ENCODE results near the gene ADCK2. TPM values are rescaled to one million over a fixed set of nuclear protein-coding genes. Genes with fewer than 3 reads are reported as not detected.
"Not testable (repeated sequence)": the region's sequence is repeated elsewhere in the genome, so short reads cannot be mapped to it uniquely, and the experiment has no call there.

ADCK2 gene
- total and polyA plus RNA-seq, 5 donors = 11.7 to 17.9 (median 14.8) TPM

DNA sequence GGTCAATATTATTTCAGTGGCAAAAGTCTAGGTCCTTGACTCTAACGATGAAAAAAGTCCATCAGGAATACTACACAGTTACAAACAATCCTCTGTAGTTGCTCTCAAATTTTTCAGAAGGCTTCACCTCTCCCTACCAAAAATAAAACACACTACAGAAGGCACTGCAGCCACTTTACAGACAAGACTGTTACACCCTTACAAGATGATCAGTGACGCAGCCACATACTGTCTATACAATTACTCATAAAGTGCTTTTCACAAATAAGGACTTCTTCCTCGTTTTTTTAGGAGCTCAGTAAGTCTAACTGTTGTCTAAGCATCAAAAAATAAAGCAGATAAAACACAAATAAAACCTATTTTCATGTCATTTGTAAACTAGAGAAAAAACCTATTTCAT, 50.8 kb downstream of the ADCK2 start:
- H3K4me3 ChIP-seq (ENCODE audit: low read length) = no peak overlapping the region
- H3K4me1 ChIP-seq (ENCODE audit: control insufficient read depth, insufficient read depth, low read length) = no peaks in the 10 kb centered on the region
- intact Hi-C loops (cut with DNase I) = no loop called here
- no peak overlapping the region for H3K27ac ChIP-seq (ENCODE audit: low read length)
- WGBS = 92% methylated on average over 3 of the region's 3 CpGs
- H3K27me3 ChIP-seq (ENCODE audit: control insufficient read depth, insufficient read depth) = no peaks in the 10 kb centered on the region
- no peaks in the 10 kb centered on the region for H3K9me3 ChIP-seq (ENCODE audit: control insufficient read depth, low read length)
- DNase-seq (no peak), ATAC-seq (no peak)

DNA sequence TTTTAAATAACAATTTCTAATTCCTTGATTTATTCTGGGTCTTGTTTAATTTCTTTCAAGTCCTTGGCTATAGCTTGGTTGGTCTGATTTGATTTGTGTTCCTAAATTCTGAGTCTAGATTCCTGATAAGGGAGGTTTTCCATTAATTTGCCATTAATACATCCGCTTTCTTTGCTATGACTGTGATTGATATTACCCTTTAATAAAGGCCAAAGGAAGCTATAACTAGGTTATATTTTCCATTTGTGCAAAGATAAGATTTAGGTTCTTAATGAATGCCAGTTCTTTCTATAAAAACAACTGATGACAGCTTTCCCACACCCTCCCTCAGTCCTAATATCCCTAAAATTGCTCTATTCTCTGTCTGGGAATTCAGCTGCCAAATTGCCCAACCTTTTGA, 52.0 kb downstream of the ADCK2 start:
- no peak overlapping the region for H3K27ac ChIP-seq (ENCODE audit: low read length)
- intact Hi-C loops (cut with DNase I) = no loop called here

GRCh38 chr7:140726281-140726680, 53.5 kb downstream of the ADCK2 start:
- DNase-seq (no peak), ATAC-seq (no peak)
- Histone ChIP-seq H3K4me3 (ENCODE audit: low read length) (no peak overlapping the region), H3K27ac (ENCODE audit: low read length) (no peak overlapping the region), H3K27me3 (ENCODE audit: control insufficient read depth, insufficient read depth) (no peaks in the 10 kb centered on the region), H3K4me1 (ENCODE audit: control insufficient read depth, insufficient read depth, low read length) (no peaks in the 10 kb centered on the region), H3K9me3 (ENCODE audit: control insufficient read depth, low read length) (no peaks in the 10 kb centered on the region)
- 67% methylated on average over 2 of the region's 2 CpGs for WGBS
- intact Hi-C loops (cut with DNase I) = no loop called here

More for the DNA sequence above, 52.0 kb downstream of the ADCK2 start:
- H3K4me1 ChIP-seq (ENCODE audit: control insufficient read depth, insufficient read depth, low read length) = no peaks in the 10 kb centered on the region
- H3K4me3 ChIP-seq (ENCODE audit: low read length) = no peak overlapping the region
- H3K9me3 ChIP-seq (ENCODE audit: control insufficient read depth, low read length) = no peaks in the 10 kb centered on the region
- DNase-seq (no peak), ATAC-seq (no peak)
- WGBS = 95% methylated on average over 1 of the region's 1 CpG
- H3K27me3 ChIP-seq (ENCODE audit: control insufficient read depth, insufficient read depth) = no peaks in the 10 kb centered on the region

- Histone ChIP-seq H3K27me3 (ENCODE audit: control insufficient read depth, insufficient read depth) (no peaks in the 10 kb centered on the region), H3K9me3 (ENCODE audit: control insufficient read depth, low read length) (no peaks in the 10 kb centered on the region), H3K4me3 (ENCODE audit: low read length) (no peak overlapping the region), H3K4me1 (ENCODE audit: control insufficient read depth, insufficient read depth, low read length) (no peaks in the 10 kb centered on the region), H3K27ac (ENCODE audit: low read length) (no peak overlapping the region)
- intact Hi-C loops (cut with DNase I) = no loop called here
- ATAC-seq (no peak), DNase-seq (no peak)
- 94% methylated on average over 2 of the region's 2 CpGs for WGBS
Measured at GRCh38 chr7:140732416-140732815, 59.7 kb downstream of the ADCK2 start.

GRCh38 chr7:140734096-140734495, 61.4 kb downstream of the ADCK2 start:
- intact Hi-C loops (cut with DNase I) = no loop called here
- H3K4me3 ChIP-seq (ENCODE audit: low read length) = no peak overlapping the region
- H3K4me1 ChIP-seq (ENCODE audit: control insufficient read depth, insufficient read depth, low read length) = no peaks in the 10 kb centered on the region
- DNase-seq = no peak
- H3K9me3 ChIP-seq (ENCODE audit: control insufficient read depth, low read length) = no peaks in the 10 kb centered on the region
- no peaks in the 10 kb centered on the region for H3K27me3 ChIP-seq (ENCODE audit: control insufficient read depth, insufficient read depth)
- H3K27ac ChIP-seq (ENCODE audit: low read length) = no peak overlapping the region
- no peak for ATAC-seq
- whole genome bisulfite sequencing = 54% methylated on average over 2 of the region's 2 CpGs

DNA sequence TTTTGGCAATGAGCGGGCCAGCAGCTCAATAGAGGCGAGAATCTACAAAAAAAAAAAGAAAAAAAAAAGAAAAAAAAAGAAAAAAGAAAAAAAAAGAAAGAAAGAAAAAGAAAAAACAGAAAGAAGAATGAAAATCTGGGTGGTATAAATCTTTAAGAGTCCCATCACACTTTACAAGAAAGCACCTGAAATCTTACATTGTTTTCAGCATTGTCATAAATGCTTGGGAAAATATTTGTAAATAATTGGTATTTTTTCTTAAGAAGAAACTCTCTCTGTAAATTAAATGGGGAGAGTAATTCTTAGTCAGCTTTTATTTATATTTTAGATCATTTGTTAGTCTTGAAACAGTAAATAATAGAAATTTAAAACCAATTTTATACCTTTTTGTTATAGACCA, 62.0 kb downstream of the ADCK2 start:
- 98% methylated on average over 2 of the region's 2 CpGs for WGBS
- ATAC-seq (no peak), DNase-seq (no peak)
- intact Hi-C loops (cut with DNase I) = no loop called here
- H3K27me3 ChIP-seq (ENCODE audit: control insufficient read depth, insufficient read depth) = no peaks in the 10 kb centered on the region
- no peak overlapping the region for H3K4me3 ChIP-seq (ENCODE audit: low read length)
- H3K4me1 ChIP-seq (ENCODE audit: control insufficient read depth, insufficient read depth, low read length) = no peaks in the 10 kb centered on the region
- no peak overlapping the region for H3K27ac ChIP-seq (ENCODE audit: low read length)
- no peaks in the 10 kb centered on the region for H3K9me3 ChIP-seq (ENCODE audit: control insufficient read depth, low read length)

GRCh38 chr7:140738280-140738679, 65.5 kb downstream of the ADCK2 start:
- no peak overlapping the region for H3K27ac ChIP-seq (ENCODE audit: low read length)
- H3K4me1 ChIP-seq (ENCODE audit: control insufficient read depth, insufficient read depth, low read length) = no peaks in the 10 kb centered on the region
- no peak overlapping the region for H3K4me3 ChIP-seq (ENCODE audit: low read length)
- no peaks in the 10 kb centered on the region for H3K9me3 ChIP-seq (ENCODE audit: control insufficient read depth, low read length)
- ATAC-seq = no peak
- no peaks in the 10 kb centered on the region for H3K27me3 ChIP-seq (ENCODE audit: control insufficient read depth, insufficient read depth)
- intact Hi-C loops (cut with DNase I) = no loop called here
- no peak for DNase-seq

DNA sequence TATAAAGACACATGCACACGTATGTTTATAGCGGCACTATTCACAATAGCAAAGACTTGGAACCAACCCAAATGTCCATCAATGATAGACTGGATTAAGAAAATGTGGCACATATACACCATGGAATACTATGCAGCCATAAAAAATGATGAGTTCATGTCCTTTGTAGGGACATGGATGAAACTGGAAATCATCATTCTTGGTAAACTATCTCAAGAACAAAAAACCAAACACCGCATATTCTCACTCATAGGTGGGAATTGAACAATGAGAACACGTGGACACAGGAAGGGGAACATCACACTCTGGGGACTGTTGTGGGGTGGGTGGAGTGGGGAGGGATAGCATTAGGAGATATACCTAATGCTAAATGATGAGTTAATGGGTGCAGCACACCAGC, 70.5 kb downstream of the ADCK2 start:
- H3K27me3 ChIP-seq (ENCODE audit: control insufficient read depth, insufficient read depth); H3K9me3 ChIP-seq (ENCODE audit: control insufficient read depth, low read length); H3K27ac ChIP-seq (ENCODE audit: low read length); H3K4me3 ChIP-seq (ENCODE audit: low read length); intact Hi-C loops (cut with DNase I); ATAC-seq; DNase-seq; H3K4me1 ChIP-seq (ENCODE audit: control insufficient read depth, insufficient read depth, low read length): not testable (repeated sequence)
- 90% methylated on average over 2 of the region's 4 CpGs for WGBS

DNA sequence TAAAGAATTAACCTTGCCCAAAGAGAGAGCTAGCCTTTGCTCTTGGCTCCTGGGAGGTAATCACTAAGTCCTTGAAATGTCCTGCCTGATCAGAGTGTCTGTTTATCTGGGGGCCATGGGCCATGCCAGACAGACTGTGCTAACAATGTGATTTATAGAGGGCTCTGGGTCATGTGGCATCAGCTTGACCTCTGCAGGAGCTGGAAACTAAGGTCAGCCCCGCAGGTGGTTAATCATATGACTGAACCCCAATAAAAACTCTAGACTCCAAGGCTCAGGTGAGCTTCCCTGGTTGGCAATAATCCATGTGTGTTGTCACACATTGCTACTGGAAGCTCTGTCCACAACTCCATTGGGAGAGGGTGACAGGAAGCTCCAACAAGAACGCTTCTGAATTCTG, 71.3 kb downstream of the ADCK2 start:
- 84% methylated on average over 2 of the region's 2 CpGs for WGBS
- no peak for ATAC-seq
- no peaks in the 10 kb centered on the region for H3K4me1 ChIP-seq (ENCODE audit: control insufficient read depth, insufficient read depth, low read length)

More for the DNA sequence above, 71.3 kb downstream of the ADCK2 start:
- intact Hi-C loops (cut with DNase I) = no loop called here
- H3K27ac ChIP-seq (ENCODE audit: low read length) = no peak overlapping the region
- no peak overlapping the region for H3K4me3 ChIP-seq (ENCODE audit: low read length)
- no peak for DNase-seq
- H3K27me3 ChIP-seq (ENCODE audit: control insufficient read depth, insufficient read depth) = no peaks in the 10 kb centered on the region
- H3K9me3 ChIP-seq (ENCODE audit: control insufficient read depth, low read length) = no peaks in the 10 kb centered on the region

Other genes with a start within 250 kb of the ADCK2 start
- 100 to 1,000 TPM in 1 of 4 donors, 10 to 100 TPM in 3; 82.9 to 128 (median 99.0) TPM for gene MKRN1, start 193.4 kb upstream of the ADCK2 start, total RNA-seq
- gene MKRN1, start 193.4 kb upstream of the ADCK2 start, polyA plus RNA-seq = 53.1 TPM
- 10 to 100 TPM; 10.7 to 16.6 (median 12.3) TPM for gene DENND2A, start 32.1 kb upstream of the ADCK2 start, total RNA-seq
- gene DENND2A, start 32.1 kb upstream of the ADCK2 start, polyA plus RNA-seq = 8.7 TPM
- 100 to 1,000 TPM; 460 to 569 (median 505) TPM for gene NDUFB2, start 23.8 kb downstream of the ADCK2 start, total RNA-seq
- gene NDUFB2, start 23.8 kb downstream of the ADCK2 start, polyA plus RNA-seq = 860 TPM

Measured in right cardiac atrium (tissue), 5 donors.